HCT116 (cell line): ENCODE data around the gene NFX1. TPM values are rescaled to one million over a fixed set of nuclear protein-coding genes. Genes with fewer than 3 reads are reported as not detected.
A peak's percentile ranks its signal among the peaks of the same experiment; 100 is the strongest.

Experiments
- ATAC-seq: fragments of 200-7000 bp; cut with Tn5 transposase; 2 replicates; pipeline ENCODE4 v1.9.1; 2020; ENCODE audit warnings: mild to moderate bottlenecking, moderate library complexity
- Bru-seq: library from RNA; stranded (reverse); fragments of 400-500 nt; gene quantifications from one replicate; lab custom pipeline; 2021; lab: Mats Ljungman, UMichigan
- BruChase-seq, 2 experiments: library from RNA; stranded (reverse); fragments of 400-500 nt; gene quantifications; one replicate each; lab custom pipeline; 2021; lab: Mats Ljungman, UMichigan
- BruUV-seq: library from RNA; stranded (reverse); fragments of 400-500 nt; replicated peaks from 2 replicates; lab custom pipeline; 2021; lab: Mats Ljungman, UMichigan
- CTCF ChIA-PET: fragments of 300-600 bp; sonication (Branson Sonifier 250); formaldehyde crosslinking; loops from one replicate; lab custom pipeline; 2021; ENCODE audit warnings: antibody characterized with exemption; lab: Charles Lee
- POLR2A ChIA-PET: fragments of 300-600, 350-600 bp; sonication (Branson Sonifier 250); formaldehyde crosslinking; loops from one replicate; lab custom pipeline; 2021; ENCODE audit warnings: antibody characterized with exemption; lab: Charles Lee
- RAD21 ChIA-PET, 2 experiments: fragments of 300-600 bp; sonication (Branson Sonifier 250); formaldehyde crosslinking; loops; one replicate each; lab custom pipeline; 2023; ENCODE audit warnings: low total read pairs in 2 of 2; ENCODE audit not compliant: uncharacterized antibody in 2 of 2, unreplicated experiment in 2 of 2, low non-redundant PET in 1 of 2; lab: Charles Lee
- DNase-seq: peaks from one replicate; pipeline ENCODE4 v3.0.0-alpha.2; 2010; ENCODE audit warnings: low read depth, low spot score
- H2AFZ ChIP-seq: fragments of 200-600 bp; shearing (Covaris generic), sonication (generic); 2 replicates; pipeline ENCODE4 v1.6.1; 2017; ENCODE audit warnings: low read depth, mixed run types, mixed read lengths, antibody characterized with exemption, low read length; ENCODE audit not compliant: poor library complexity, severe bottlenecking
- H3K27ac ChIP-seq: 2 replicates; pipeline ENCODE4 v1.5.1; 2012; ENCODE audit warnings: low read depth, low read length
- H3K27me3 ChIP-seq: fragments of 200-600 bp; sonication (generic); 2 replicates; pipeline ENCODE4 v1.6.1; 2016; ENCODE audit warnings: mixed run types, low read length, mixed read lengths; ENCODE audit not compliant: insufficient read depth
- H3K36me3 ChIP-seq, 2 experiments: fragments of 200-500 bp in 1 of 2; fragments of 200-600 bp in 1 of 2; sonication (Bioruptor generic) in 1 of 2; sonication (generic) in 1 of 2; 2 replicates each; pipeline versions ENCODE4 v1.5.1 to v1.6.1; 2014 to 2016; ENCODE audit warnings: low read length in 2 of 2, inconsistent platforms in 1 of 2, mixed read lengths in 1 of 2, mixed run types in 1 of 2; ENCODE audit not compliant: insufficient read depth in 2 of 2, control insufficient read depth in 1 of 2
- H3K4me1 ChIP-seq, 2 experiments: fragments of 200-600 bp in 1 of 2; sonication (generic) in 1 of 2; 2 replicates each; pipeline versions ENCODE4 v1.5.1 to v1.6.1; 2012 to 2017; ENCODE audit warnings: low read length in 2 of 2, inconsistent platforms in 1 of 2, mild to moderate bottlenecking in 1 of 2, mixed read lengths in 1 of 2, mixed run types in 1 of 2, moderate library complexity in 1 of 2; ENCODE audit not compliant: insufficient read depth in 2 of 2, control insufficient read depth in 1 of 2
- H3K4me2 ChIP-seq: fragments of 200-600 bp; sonication (generic); 2 replicates; pipeline ENCODE4 v1.6.1; 2017; ENCODE audit warnings: mixed run types, low read length, mixed read lengths
- H3K4me3 ChIP-seq, 2 experiments: fragments of 200-600 bp in 1 of 2; sonication (generic) in 1 of 2; replicated peaks in 1 of 2; 2 replicates each; pipeline ENCODE4 v1.5.1; 2011 to 2016; ENCODE audit warnings: low read length in 2 of 2, control low read depth in 1 of 2, low read depth in 1 of 2, mild to moderate bottlenecking in 1 of 2, mixed read lengths in 1 of 2, mixed run types in 1 of 2
- H3K79me2 ChIP-seq: fragments of 200-600 bp; sonication (generic); 2 replicates; pipeline ENCODE4 v1.6.1; 2017; ENCODE audit warnings: mild to moderate bottlenecking, mixed run types, low read length, moderate library complexity, mixed read lengths; ENCODE audit not compliant: insufficient read depth
- H3K9ac ChIP-seq: fragments of 200-600 bp; sonication (generic); 2 replicates; pipeline ENCODE4 v1.6.1; 2016; ENCODE audit warnings: low read length, mixed read lengths
- H3K9me2 ChIP-seq: fragments of 200-600 bp; sonication (generic), shearing (Covaris generic); 2 replicates; pipeline ENCODE4 v1.6.1; 2017; ENCODE audit warnings: mixed run types, mild to moderate bottlenecking, moderate library complexity; ENCODE audit not compliant: insufficient read depth
- H3K9me3 ChIP-seq, 2 experiments: fragments of 200-500 bp in 1 of 2; fragments of 200-600 bp in 1 of 2; sonication (Bioruptor generic) in 1 of 2; sonication (generic) in 1 of 2; 2 replicates each; pipeline ENCODE4 v1.6.1; 2014 to 2017; ENCODE audit warnings: low read length in 2 of 2, mixed read lengths in 2 of 2, inconsistent platforms in 1 of 2, low read depth in 1 of 2, mild to moderate bottlenecking in 1 of 2, mixed run types in 1 of 2, moderate library complexity in 1 of 2; ENCODE audit not compliant: control insufficient read depth in 1 of 2, insufficient read depth in 1 of 2
- H4K20me1 ChIP-seq: fragments of 200-600 bp; sonication (generic), shearing (Covaris generic); 2 replicates; pipeline ENCODE4 v1.6.1; 2017; ENCODE audit warnings: mixed run types, mild to moderate bottlenecking, moderate library complexity; ENCODE audit not compliant: insufficient read depth
- CBX3 ChIP-seq: IDR thresholded peaks from 2 replicates; pipeline ENCODE4 v1.6.1; 2012; ENCODE audit warnings: low read depth
- CEBPB ChIP-seq: IDR thresholded peaks from 2 replicates; pipeline ENCODE4 v1.6.1; 2012; ENCODE audit warnings: low read depth
- ELF1 ChIP-seq: IDR thresholded peaks from 2 replicates; pipeline ENCODE4 v1.6.1; 2012; ENCODE audit warnings: low read depth, borderline replicate concordance
- EZH2 ChIP-seq: fragments of 200-600 bp; sonication (generic); IDR thresholded peaks from 2 replicates; pipeline ENCODE4 v1.6.1; 2017; ENCODE audit warnings: antibody characterized with exemption, mixed run types
- FOSL1 ChIP-seq: IDR thresholded peaks from 2 replicates; pipeline ENCODE4 v1.6.1; 2012; ENCODE audit warnings: low read depth
- JUND ChIP-seq: IDR thresholded peaks from 2 replicates; pipeline ENCODE4 v1.6.1; 2012
- POLR2A ChIP-seq: IDR thresholded peaks from 2 replicates; pipeline ENCODE4 v1.7.0; 2011; ENCODE audit warnings: borderline replicate concordance; ENCODE audit not compliant: insufficient read depth, insufficient read length; ENCODE audit errors: extremely low read depth
- SIN3A ChIP-seq: IDR thresholded peaks from 2 replicates; pipeline ENCODE4 v1.6.1; 2012; ENCODE audit warnings: low read depth
- SP1 ChIP-seq: IDR thresholded peaks from 2 replicates; pipeline ENCODE4 v1.6.1; 2012; ENCODE audit warnings: low read depth
- SRF ChIP-seq: IDR thresholded peaks from 2 replicates; pipeline ENCODE4 v1.6.1; 2012; ENCODE audit warnings: low read depth
- YY1 ChIP-seq: IDR thresholded peaks from 2 replicates; pipeline ENCODE4 v1.6.1; 2011; ENCODE audit warnings: low read length, low read depth, moderate library complexity, mild to moderate bottlenecking; ENCODE audit not compliant: insufficient replicate concordance; ENCODE audit errors: extremely low read depth
- ZFX ChIP-seq: fragments of 450-650 bp; IDR thresholded peaks from 2 replicates; pipeline ENCODE4 v1.6.1; 2017
- ZNF274 ChIP-seq: fragments of 200-500 bp; sonication (Bioruptor generic); IDR thresholded peaks from 2 replicates; pipeline ENCODE4 v1.6.1; 2014; ENCODE audit warnings: mild to moderate bottlenecking, low read depth, low read length, inconsistent platforms
- intact Hi-C: fragments of 100-400 bp; cut with micrococcal nuclease; formaldehyde crosslinking; loops from 2 replicates; pipeline ENCODE4 v1.10.0; 2022
- long read RNA-seq: library from polyadenylated mRNA; unstranded; transcript quantifications from one replicate; pipeline ENCODE4 v2.0.0, GENCODE V29; 2021; ENCODE audit not compliant: unreplicated experiment
- polyA plus RNA-seq: library from polyadenylated mRNA; unstranded; fragments of >200 nt; gene quantifications from 2 replicates; pipeline ENCODE4 v1.2.1, GENCODE V29; 2012; ENCODE audit warnings: missing spikeins
- total RNA-seq: library from RNA; stranded (reverse); gene quantifications from one replicate; pipeline ENCODE4 v1.2.1, GENCODE V29; 2021; ENCODE audit not compliant: unreplicated experiment
- TF ChIP-seq, protein P1 (sequence below): IDR thresholded peaks from 2 replicates; pipeline ENCODE4 v1.6.1; 2012
- TF ChIP-seq, protein P2 (sequence below), 3 experiments: fragments of 200-600 bp in 1 of 3; sonication (generic) in 1 of 3; IDR thresholded peaks in 2 of 3; conservative IDR thresholded peaks in 1 of 3; 2 replicates each; pipeline ENCODE4 v1.5.1; 2012 to 2017; ENCODE audit warnings: low read depth in 2 of 3, low read length in 2 of 3, antibody characterized with exemption in 1 of 3, borderline replicate concordance in 1 of 3, control low read depth in 1 of 3, mild to moderate bottlenecking in 1 of 3, mixed read lengths in 1 of 3, mixed run types in 1 of 3, moderate library complexity in 1 of 3; ENCODE audit not compliant: insufficient read depth in 1 of 3
- TF ChIP-seq, protein P3 (sequence below): IDR thresholded peaks from 2 replicates; pipeline ENCODE4 v1.6.1; 2011; ENCODE audit warnings: mild to moderate bottlenecking, low read length, moderate library complexity; ENCODE audit not compliant: insufficient replicate concordance; ENCODE audit errors: extremely low read depth
- TF ChIP-seq, protein P4 (sequence below): IDR thresholded peaks from 2 replicates; pipeline ENCODE4 v1.6.1; 2012; ENCODE audit warnings: low read depth

Gene NFX1
- total RNA-seq (31.7 TPM), Bru-seq, nascent RNA (percentile 87 among the genes with signal in this experiment), BruChase-seq, experiment 1, labeled RNA remaining after a 6-hour chase (percentile 78 among the genes with signal in this experiment), BruChase-seq, experiment 2, labeled RNA remaining after a 2-hour chase (percentile 80 among the genes with signal in this experiment)
- polyA plus RNA-seq = 19.6 and 23.2 TPM in 2 replicates
- long read RNA-seq, full-length matches to known transcripts = 40 of 97 reads
- long read RNA-seq, partial matches to known transcripts = 16 of 97 reads
- long read RNA-seq, other reads (novel, unspliced or antisense) = 41 of 97 reads

DNA sequence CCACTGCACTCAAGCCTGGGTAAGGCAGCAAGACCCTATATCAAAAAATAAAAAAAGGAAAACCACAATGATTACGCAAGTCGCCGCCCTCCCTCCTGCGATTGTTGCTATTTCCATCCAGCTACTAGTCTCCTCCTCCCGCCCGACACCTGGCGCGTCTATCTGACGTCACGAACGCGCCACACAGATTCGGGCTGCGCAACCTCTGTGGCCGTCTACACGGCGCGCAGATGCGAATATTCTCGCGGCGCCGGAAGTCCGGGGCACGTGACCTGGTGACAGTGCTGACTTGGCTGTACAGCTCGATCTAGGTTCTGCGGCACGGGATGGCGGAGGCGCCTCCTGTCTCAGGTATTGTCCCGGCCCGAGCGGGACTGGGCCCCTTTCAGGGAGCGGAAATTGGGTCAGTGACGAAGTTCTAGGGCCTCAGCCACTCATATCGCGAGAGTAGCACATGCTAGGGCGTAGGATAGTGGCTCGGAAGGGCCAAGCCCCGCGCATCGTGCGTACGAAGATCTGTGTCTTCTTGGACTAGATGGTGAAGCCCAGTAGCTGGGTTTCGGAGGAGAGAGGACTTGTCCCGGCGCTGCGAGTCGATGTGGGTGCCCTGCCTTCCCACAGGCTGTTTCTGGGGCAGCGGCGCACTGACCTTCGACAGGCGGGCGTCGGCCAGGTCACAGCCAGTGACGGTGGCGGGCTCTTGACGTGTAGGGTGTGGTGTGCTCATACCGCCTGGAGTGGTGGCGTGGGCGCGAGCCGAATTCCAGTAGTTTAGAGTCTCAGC lies at the start of gene NFX1:
TSS of gene NFX1 (plus strand) at position 270 of the 784 bp plus-strand sequence. CDS start at position 327, 57 bp downstream.
- Histone ChIP-seq H3K4me3 (peak within 1 kb of the TSS; percentile 80 to 85), H3K4me2 (peak within 1 kb of the TSS; percentile 83), H3K4me1 (peaks cover 5 to 22% of the 10 kb centered on the region in 2 experiments; a peak in 2 of 4 replicates), H3K9me3 (no peaks in the 10 kb centered on the region), H4K20me1 (no peaks in the 10 kb centered on the region), H2AFZ (no peak within 1 kb of the TSS), H3K79me2 (peaks cover 51% of the 10 kb centered on the region), H3K9me2 (no peaks in the 10 kb centered on the region), H3K36me3 (peaks cover 16 to 27% of the 10 kb centered on the region in 2 experiments; a peak in 2 of 4 replicates), H3K27me3 (no peaks in the 10 kb centered on the region), H3K9ac (peak within 1 kb of the TSS; percentile 91), H3K27ac (peak within 1 kb of the TSS; percentile 83)
- ChIA-PET CTCF (interaction anchor here (0.8 to 1.4 kb wide), 5 partner anchors 125 to 333 kb away, joined by 3 to 7 read pairs (median 3); partner anchors contain the start of gene NOL6), POLR2A (interaction anchor here (0.7 to 1.2 kb wide), 10 partner anchors 11 to 446 kb away, joined by 3 to 9 read pairs (median 4); partner anchors contain the start of genes DNAJA1 and NOL6), RAD21 (no interaction called here)
- peak; percentile 95 for DNase-seq
- ATAC-seq = peak; percentile 94
- intact Hi-C loops = loop anchor here (1.0 kb wide), 2 partner anchors 26 to 61 kb away; partner anchors contain the start of gene BAG1
- TSS peak; percentile 46 for BruUV-seq
- TF ChIP-seq EZH2 (no peak), ZNF274 (no peak), CEBPB (peak; percentile 99), ZFX (peak; percentile 48; the same call in 1 of the 2 replicates), CBX3 (peak; percentile 82), YY1 (no peak), SRF (peak; percentile 98), FOSL1 (no peak), POLR2A (peak; percentile 68), SIN3A (peak; percentile 66), SP1 (peak; percentile 84), JUND (0 out of 2 replicates have a peak, but pooled peaks have one; percentile 15), ELF1 (peak; percentile 48; the same call in 1 of the 2 replicates)
- TF ChIP-seq, protein P1, sequence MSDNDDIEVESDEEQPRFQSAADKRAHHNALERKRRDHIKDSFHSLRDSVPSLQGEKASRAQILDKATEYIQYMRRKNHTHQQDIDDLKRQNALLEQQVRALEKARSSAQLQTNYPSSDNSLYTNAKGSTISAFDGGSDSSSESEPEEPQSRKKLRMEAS = peak; percentile 97
- TF ChIP-seq, protein P2, sequence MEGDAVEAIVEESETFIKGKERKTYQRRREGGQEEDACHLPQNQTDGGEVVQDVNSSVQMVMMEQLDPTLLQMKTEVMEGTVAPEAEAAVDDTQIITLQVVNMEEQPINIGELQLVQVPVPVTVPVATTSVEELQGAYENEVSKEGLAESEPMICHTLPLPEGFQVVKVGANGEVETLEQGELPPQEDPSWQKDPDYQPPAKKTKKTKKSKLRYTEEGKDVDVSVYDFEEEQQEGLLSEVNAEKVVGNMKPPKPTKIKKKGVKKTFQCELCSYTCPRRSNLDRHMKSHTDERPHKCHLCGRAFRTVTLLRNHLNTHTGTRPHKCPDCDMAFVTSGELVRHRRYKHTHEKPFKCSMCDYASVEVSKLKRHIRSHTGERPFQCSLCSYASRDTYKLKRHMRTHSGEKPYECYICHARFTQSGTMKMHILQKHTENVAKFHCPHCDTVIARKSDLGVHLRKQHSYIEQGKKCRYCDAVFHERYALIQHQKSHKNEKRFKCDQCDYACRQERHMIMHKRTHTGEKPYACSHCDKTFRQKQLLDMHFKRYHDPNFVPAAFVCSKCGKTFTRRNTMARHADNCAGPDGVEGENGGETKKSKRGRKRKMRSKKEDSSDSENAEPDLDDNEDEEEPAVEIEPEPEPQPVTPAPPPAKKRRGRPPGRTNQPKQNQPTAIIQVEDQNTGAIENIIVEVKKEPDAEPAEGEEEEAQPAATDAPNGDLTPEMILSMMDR (IDR thresholded peaks at IDR 0.05 in 2 of 3, conservative IDR thresholded peaks at IDR 0.05 in 1 of 3; ENCODE audit: borderline replicate concordance in 1 of 3, insufficient read depth in 1 of 3, low read depth in 2 of 3, low read length in 2 of 3) = no peak
- TF ChIP-seq, protein P3, sequence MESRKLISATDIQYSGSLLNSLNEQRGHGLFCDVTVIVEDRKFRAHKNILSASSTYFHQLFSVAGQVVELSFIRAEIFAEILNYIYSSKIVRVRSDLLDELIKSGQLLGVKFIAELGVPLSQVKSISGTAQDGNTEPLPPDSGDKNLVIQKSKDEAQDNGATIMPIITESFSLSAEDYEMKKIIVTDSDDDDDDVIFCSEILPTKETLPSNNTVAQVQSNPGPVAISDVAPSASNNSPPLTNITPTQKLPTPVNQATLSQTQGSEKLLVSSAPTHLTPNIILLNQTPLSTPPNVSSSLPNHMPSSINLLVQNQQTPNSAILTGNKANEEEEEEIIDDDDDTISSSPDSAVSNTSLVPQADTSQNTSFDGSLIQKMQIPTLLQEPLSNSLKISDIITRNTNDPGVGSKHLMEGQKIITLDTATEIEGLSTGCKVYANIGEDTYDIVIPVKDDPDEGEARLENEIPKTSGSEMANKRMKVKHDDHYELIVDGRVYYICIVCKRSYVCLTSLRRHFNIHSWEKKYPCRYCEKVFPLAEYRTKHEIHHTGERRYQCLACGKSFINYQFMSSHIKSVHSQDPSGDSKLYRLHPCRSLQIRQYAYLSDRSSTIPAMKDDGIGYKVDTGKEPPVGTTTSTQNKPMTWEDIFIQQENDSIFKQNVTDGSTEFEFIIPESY = peak; percentile 65
- TF ChIP-seq, protein P4, sequence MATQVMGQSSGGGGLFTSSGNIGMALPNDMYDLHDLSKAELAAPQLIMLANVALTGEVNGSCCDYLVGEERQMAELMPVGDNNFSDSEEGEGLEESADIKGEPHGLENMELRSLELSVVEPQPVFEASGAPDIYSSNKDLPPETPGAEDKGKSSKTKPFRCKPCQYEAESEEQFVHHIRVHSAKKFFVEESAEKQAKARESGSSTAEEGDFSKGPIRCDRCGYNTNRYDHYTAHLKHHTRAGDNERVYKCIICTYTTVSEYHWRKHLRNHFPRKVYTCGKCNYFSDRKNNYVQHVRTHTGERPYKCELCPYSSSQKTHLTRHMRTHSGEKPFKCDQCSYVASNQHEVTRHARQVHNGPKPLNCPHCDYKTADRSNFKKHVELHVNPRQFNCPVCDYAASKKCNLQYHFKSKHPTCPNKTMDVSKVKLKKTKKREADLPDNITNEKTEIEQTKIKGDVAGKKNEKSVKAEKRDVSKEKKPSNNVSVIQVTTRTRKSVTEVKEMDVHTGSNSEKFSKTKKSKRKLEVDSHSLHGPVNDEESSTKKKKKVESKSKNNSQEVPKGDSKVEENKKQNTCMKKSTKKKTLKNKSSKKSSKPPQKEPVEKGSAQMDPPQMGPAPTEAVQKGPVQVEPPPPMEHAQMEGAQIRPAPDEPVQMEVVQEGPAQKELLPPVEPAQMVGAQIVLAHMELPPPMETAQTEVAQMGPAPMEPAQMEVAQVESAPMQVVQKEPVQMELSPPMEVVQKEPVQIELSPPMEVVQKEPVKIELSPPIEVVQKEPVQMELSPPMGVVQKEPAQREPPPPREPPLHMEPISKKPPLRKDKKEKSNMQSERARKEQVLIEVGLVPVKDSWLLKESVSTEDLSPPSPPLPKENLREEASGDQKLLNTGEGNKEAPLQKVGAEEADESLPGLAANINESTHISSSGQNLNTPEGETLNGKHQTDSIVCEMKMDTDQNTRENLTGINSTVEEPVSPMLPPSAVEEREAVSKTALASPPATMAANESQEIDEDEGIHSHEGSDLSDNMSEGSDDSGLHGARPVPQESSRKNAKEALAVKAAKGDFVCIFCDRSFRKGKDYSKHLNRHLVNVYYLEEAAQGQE = no peak
